ENCODE measurements around the gene TECR.

GRCh38 chr19:14606627-14607026 lies 77.2 kb downstream of the TECR start:
- TF ChIP-seq, protein P1, sequence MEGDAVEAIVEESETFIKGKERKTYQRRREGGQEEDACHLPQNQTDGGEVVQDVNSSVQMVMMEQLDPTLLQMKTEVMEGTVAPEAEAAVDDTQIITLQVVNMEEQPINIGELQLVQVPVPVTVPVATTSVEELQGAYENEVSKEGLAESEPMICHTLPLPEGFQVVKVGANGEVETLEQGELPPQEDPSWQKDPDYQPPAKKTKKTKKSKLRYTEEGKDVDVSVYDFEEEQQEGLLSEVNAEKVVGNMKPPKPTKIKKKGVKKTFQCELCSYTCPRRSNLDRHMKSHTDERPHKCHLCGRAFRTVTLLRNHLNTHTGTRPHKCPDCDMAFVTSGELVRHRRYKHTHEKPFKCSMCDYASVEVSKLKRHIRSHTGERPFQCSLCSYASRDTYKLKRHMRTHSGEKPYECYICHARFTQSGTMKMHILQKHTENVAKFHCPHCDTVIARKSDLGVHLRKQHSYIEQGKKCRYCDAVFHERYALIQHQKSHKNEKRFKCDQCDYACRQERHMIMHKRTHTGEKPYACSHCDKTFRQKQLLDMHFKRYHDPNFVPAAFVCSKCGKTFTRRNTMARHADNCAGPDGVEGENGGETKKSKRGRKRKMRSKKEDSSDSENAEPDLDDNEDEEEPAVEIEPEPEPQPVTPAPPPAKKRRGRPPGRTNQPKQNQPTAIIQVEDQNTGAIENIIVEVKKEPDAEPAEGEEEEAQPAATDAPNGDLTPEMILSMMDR (IDR thresholded peaks at IDR 0.05), result no peak
- TF ChIP-seq POLR2A (IDR thresholded peaks at IDR 0.05), result no peak

All from thyroid gland (tissue), 4 donors.